ENCODE results near the gene WNT7B. TPM values are rescaled to one million over a fixed set of nuclear protein-coding genes. Genes with fewer than 3 reads are reported as not detected.

Gene WNT7B
- total RNA-seq, 6 experiments from 2014 or later = 0.07 to 0.14 (median 0.09) TPM; not detected in 1

GRCh38 chr22:45934168-45934564, 42.8 kb downstream of the WNT7B start:
- TF ChIP-seq, protein P1, sequence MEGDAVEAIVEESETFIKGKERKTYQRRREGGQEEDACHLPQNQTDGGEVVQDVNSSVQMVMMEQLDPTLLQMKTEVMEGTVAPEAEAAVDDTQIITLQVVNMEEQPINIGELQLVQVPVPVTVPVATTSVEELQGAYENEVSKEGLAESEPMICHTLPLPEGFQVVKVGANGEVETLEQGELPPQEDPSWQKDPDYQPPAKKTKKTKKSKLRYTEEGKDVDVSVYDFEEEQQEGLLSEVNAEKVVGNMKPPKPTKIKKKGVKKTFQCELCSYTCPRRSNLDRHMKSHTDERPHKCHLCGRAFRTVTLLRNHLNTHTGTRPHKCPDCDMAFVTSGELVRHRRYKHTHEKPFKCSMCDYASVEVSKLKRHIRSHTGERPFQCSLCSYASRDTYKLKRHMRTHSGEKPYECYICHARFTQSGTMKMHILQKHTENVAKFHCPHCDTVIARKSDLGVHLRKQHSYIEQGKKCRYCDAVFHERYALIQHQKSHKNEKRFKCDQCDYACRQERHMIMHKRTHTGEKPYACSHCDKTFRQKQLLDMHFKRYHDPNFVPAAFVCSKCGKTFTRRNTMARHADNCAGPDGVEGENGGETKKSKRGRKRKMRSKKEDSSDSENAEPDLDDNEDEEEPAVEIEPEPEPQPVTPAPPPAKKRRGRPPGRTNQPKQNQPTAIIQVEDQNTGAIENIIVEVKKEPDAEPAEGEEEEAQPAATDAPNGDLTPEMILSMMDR (IDR thresholded peaks at IDR 0.05) = no peak
- H3K4me3 Mint-ChIP-seq = no peak overlapping the region
- DNase-seq = no peak
- H3K36me3 Mint-ChIP-seq (ENCODE audit: low read depth) = no peaks in the 10 kb centered on the region
- H3K27me3 Mint-ChIP-seq (ENCODE audit: insufficient read depth) = peaks cover 16% of the 10 kb centered on the region
- peaks cover 36% of the 10 kb centered on the region for H3K4me1 Mint-ChIP-seq (ENCODE audit: low read depth)
- no peaks in the 10 kb centered on the region for H3K9me3 Mint-ChIP-seq
- H3K27ac Mint-ChIP-seq = no peak overlapping the region; the same call in 1 of the 2 replicates

GRCh38 chr22:45933506-45934167, 43.3 kb downstream of the WNT7B start:
- H3K4me1 Mint-ChIP-seq (ENCODE audit: low read depth) = peaks cover 36% of the 10 kb centered on the region
- peak overlapping the region; percentile 49; the same call in 1 of the 2 replicates for H3K27ac Mint-ChIP-seq
- DNase-seq = no peak
- H3K36me3 Mint-ChIP-seq (ENCODE audit: low read depth) = no peaks in the 10 kb centered on the region
- H3K9me3 Mint-ChIP-seq = no peaks in the 10 kb centered on the region
- H3K4me3 Mint-ChIP-seq = no peak overlapping the region
- TF ChIP-seq, protein P1 (IDR thresholded peaks at IDR 0.05) = no peak
- peaks cover 16% of the 10 kb centered on the region for H3K27me3 Mint-ChIP-seq (ENCODE audit: insufficient read depth)

- TF ChIP-seq, protein P1 (IDR thresholded peaks at IDR 0.05) = no peak
- Mint-ChIP-seq H3K9me3 (no peaks in the 10 kb centered on the region), H3K27me3 (ENCODE audit: insufficient read depth) (peaks cover 10% of the 10 kb centered on the region), H3K4me1 (ENCODE audit: low read depth) (peaks cover 36% of the 10 kb centered on the region), H3K36me3 (ENCODE audit: low read depth) (no peaks in the 10 kb centered on the region), H3K4me3 (no peak overlapping the region), H3K27ac (no peak overlapping the region)
- no peak for DNase-seq
Measured at GRCh38 chr22:45932071-45932470, 44.9 kb downstream of the WNT7B start.

GRCh38 chr22:45931042-45931441, 45.9 kb downstream of the WNT7B start:
- TF ChIP-seq, protein P1 (IDR thresholded peaks at IDR 0.05) = no peak
- Mint-ChIP-seq H3K4me3 (no peak overlapping the region), H3K9me3 (no peaks in the 10 kb centered on the region), H3K36me3 (ENCODE audit: low read depth) (no peaks in the 10 kb centered on the region), H3K27ac (no peak overlapping the region), H3K27me3 (ENCODE audit: insufficient read depth) (peaks cover 10% of the 10 kb centered on the region), H3K4me1 (ENCODE audit: low read depth) (peaks cover 36% of the 10 kb centered on the region)
- DNase-seq = no peak

DNA sequence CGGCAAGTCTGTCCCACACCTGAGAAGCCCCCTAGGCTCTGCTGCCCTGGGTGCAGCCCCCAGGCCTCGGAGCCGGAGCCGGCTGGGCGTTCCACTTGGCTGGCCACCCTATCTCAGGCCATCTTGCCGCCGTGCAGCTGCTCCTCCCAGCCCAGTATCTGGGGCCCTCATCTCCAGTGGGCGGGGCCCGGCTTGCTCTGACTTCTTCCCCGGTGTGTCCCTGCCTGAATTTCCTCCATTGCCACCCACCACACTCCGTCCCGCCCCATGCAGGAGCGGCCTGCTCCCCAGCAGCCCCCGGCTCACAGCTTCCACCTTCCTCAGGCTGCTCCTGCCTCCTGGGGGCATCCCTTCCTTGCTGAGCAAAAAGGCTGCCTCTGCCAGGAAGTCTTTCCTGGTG, 46.6 kb downstream of the WNT7B start:
- H3K27ac Mint-ChIP-seq = no peak overlapping the region
- no peak overlapping the region for H3K4me3 Mint-ChIP-seq
- H3K36me3 Mint-ChIP-seq (ENCODE audit: low read depth) = no peaks in the 10 kb centered on the region
- no peaks in the 10 kb centered on the region for H3K9me3 Mint-ChIP-seq
- peaks cover 10% of the 10 kb centered on the region for H3K27me3 Mint-ChIP-seq (ENCODE audit: insufficient read depth)
- TF ChIP-seq, protein P1 (IDR thresholded peaks at IDR 0.05) = no peak
- no peak for DNase-seq
- H3K4me1 Mint-ChIP-seq (ENCODE audit: low read depth) = peaks cover 32% of the 10 kb centered on the region
